PC-9 (cell line): ENCODE results near the gene NADSYN1. TPM values are rescaled to one million over a fixed set of nuclear protein-coding genes. Genes with fewer than 3 reads are reported as not detected.

Experiments
- BruUV-seq: library from RNA; stranded (reverse); fragments of 400-500 nt; replicated peaks from 2 replicates; lab custom pipeline; 2021; lab: Mats Ljungman, UMichigan
- CTCF ChIA-PET: fragments of 300-600 bp; sonication (Branson Sonifier 250); formaldehyde crosslinking; loops from one replicate; lab custom pipeline; 2022; ENCODE audit warnings: antibody characterized with exemption; lab: Charles Lee
- POLR2A ChIA-PET: fragments of 300-600 bp; sonication (Branson Sonifier 250); formaldehyde crosslinking; loops from one replicate; lab custom pipeline; 2022; ENCODE audit warnings: antibody characterized with exemption; ENCODE audit not compliant: unreplicated experiment; lab: Charles Lee
- DNase-seq, 2 experiments: peaks; one replicate each; pipeline versions ENCODE4 v3.0.0 to v3.0.0-alpha.2; 2015 to 2022; ENCODE audit warnings: mixed read lengths in 1 of 2
- H2AFZ ChIP-seq: fragments of 200-600 bp; sonication (generic); 2 replicates; pipeline ENCODE4 v1.8.1; 2017; ENCODE audit warnings: antibody characterized with exemption
- H3F3A ChIP-seq: fragments of 200-600 bp; sonication (generic); 2 replicates; pipeline ENCODE4 v1.8.1; 2017; ENCODE audit warnings: antibody characterized with exemption, mild to moderate bottlenecking, low read depth; ENCODE audit not compliant: insufficient read depth
- H3K27ac ChIP-seq: fragments of 200-600 bp; sonication (generic); 2 replicates; pipeline ENCODE4 v1.6.1; 2016; ENCODE audit warnings: mixed run types
- H3K27me3 ChIP-seq: fragments of 200-600 bp; sonication (generic); 2 replicates; pipeline ENCODE4 v1.6.1; 2016; ENCODE audit warnings: low read depth, mixed run types; ENCODE audit not compliant: insufficient read depth
- H3K36me3 ChIP-seq: fragments of 200-600 bp; sonication (generic); 2 replicates; pipeline ENCODE4 v1.6.1; 2016; ENCODE audit warnings: low read depth, mixed run types
- H3K4me1 ChIP-seq: fragments of 200-600 bp; sonication (generic); replicated peaks from 2 replicates; pipeline ENCODE4 v1.6.1; 2016; ENCODE audit warnings: mixed run types; ENCODE audit not compliant: insufficient read depth
- H3K4me2 ChIP-seq: fragments of 200-600 bp; sonication (generic); 2 replicates; pipeline ENCODE4 v1.6.1; 2017; ENCODE audit warnings: mixed run types
- H3K4me3 ChIP-seq: fragments of 200-600 bp; sonication (generic); 2 replicates; pipeline ENCODE4 v1.6.1; 2016; ENCODE audit warnings: mixed run types
- H3K79me2 ChIP-seq: fragments of 200-600 bp; sonication (generic); 2 replicates; pipeline ENCODE4 v1.6.1; 2017; ENCODE audit warnings: low read depth, mixed run types
- H3K9me2 ChIP-seq: fragments of 200-600 bp; sonication (generic); 2 replicates; pipeline ENCODE4 v1.8.1; 2017; ENCODE audit warnings: mild to moderate bottlenecking; ENCODE audit not compliant: insufficient read depth
- H3K9me3 ChIP-seq: fragments of 200-600 bp; sonication (generic); 2 replicates; pipeline ENCODE4 v1.8.1; 2016; ENCODE audit warnings: low read depth; ENCODE audit not compliant: insufficient read depth
- H4K20me1 ChIP-seq: fragments of 200-600 bp; sonication (generic); 2 replicates; pipeline ENCODE4 v1.8.1; 2017; ENCODE audit not compliant: insufficient read depth
- CTCF ChIP-seq: fragments of 200-600 bp; sonication (generic); conservative IDR thresholded peaks from 2 replicates; pipeline ENCODE4 v1.6.1; 2017; ENCODE audit warnings: mixed run types, antibody characterized with exemption, mild to moderate bottlenecking, moderate library complexity
- EZH2 ChIP-seq: fragments of 200-600 bp; sonication (generic); IDR thresholded peaks from 2 replicates; pipeline ENCODE4 v1.8.0; 2017; ENCODE audit warnings: antibody characterized with exemption, low read depth
- intact Hi-C: fragments of 100-400 bp; cut with micrococcal nuclease; formaldehyde crosslinking; loops from one replicate; pipeline ENCODE4 v1.10.0; 2022; ENCODE audit not compliant: unreplicated experiment
- total RNA-seq: library from RNA; stranded (reverse); gene quantifications from 2 replicates; pipeline ENCODE4 v1.2.3, GENCODE V29; 2021

The NADSYN1 gene
- total RNA-seq, 1 experiment from 2014 or later = 118 TPM

- BruUV-seq = no TSS peak
- Histone ChIP-seq H3K4me3 (no peak overlapping the region), H3K27ac (no peak overlapping the region), H3K36me3 (peaks cover 15% of the 10 kb centered on the region), H3K9me3 (no peaks in the 10 kb centered on the region), H3K9me2 (no peaks in the 10 kb centered on the region), H3K4me1 (no peaks in the 10 kb centered on the region), H3K4me2 (no peak overlapping the region), H3F3A (no peaks in the 10 kb centered on the region; the same call in 1 of the 2 replicates), H3K79me2 (no peaks in the 10 kb centered on the region), H4K20me1 (no peaks in the 10 kb centered on the region), H3K27me3 (no peaks in the 10 kb centered on the region), H2AFZ (no peak overlapping the region)
- ChIA-PET CTCF (no interaction called here), POLR2A (interaction anchor here (0.6 kb wide), 1 partner anchor 12 kb away, joined by 6 read pairs; no protein-coding TSS in a partner anchor)
- no peak for DNase-seq
- no peak for TF ChIP-seq EZH2
- no peak for TF ChIP-seq CTCF
- intact Hi-C loops = no loop called here
These were observed 20.7 kb downstream of the NADSYN1 start for GRCh38 chr11:71473793-71474080.

GRCh38 chr11:71474141-71474770 lies 21.3 kb downstream of the NADSYN1 start:
- Histone ChIP-seq H2AFZ (no peak overlapping the region), H3K27me3 (no peaks in the 10 kb centered on the region), H3K27ac (no peak overlapping the region), H3F3A (no peaks in the 10 kb centered on the region; the same call in 1 of the 2 replicates), H3K79me2 (no peaks in the 10 kb centered on the region), H3K9me2 (no peaks in the 10 kb centered on the region), H3K36me3 (peaks cover 17% of the 10 kb centered on the region), H3K4me2 (no peak overlapping the region), H3K9me3 (no peaks in the 10 kb centered on the region), H3K4me1 (no peaks in the 10 kb centered on the region), H4K20me1 (no peaks in the 10 kb centered on the region), H3K4me3 (no peak overlapping the region)
- no peak for DNase-seq
- POLR2A ChIA-PET = interaction anchor here (0.6 kb wide), 1 partner anchor 12 kb away, joined by 6 read pairs; no protein-coding TSS in a partner anchor
- CTCF ChIA-PET = no interaction called here
- TF ChIP-seq EZH2 = no peak
- no peak for TF ChIP-seq CTCF
- BruUV-seq = no TSS peak
- intact Hi-C loops = no loop called here

DNA sequence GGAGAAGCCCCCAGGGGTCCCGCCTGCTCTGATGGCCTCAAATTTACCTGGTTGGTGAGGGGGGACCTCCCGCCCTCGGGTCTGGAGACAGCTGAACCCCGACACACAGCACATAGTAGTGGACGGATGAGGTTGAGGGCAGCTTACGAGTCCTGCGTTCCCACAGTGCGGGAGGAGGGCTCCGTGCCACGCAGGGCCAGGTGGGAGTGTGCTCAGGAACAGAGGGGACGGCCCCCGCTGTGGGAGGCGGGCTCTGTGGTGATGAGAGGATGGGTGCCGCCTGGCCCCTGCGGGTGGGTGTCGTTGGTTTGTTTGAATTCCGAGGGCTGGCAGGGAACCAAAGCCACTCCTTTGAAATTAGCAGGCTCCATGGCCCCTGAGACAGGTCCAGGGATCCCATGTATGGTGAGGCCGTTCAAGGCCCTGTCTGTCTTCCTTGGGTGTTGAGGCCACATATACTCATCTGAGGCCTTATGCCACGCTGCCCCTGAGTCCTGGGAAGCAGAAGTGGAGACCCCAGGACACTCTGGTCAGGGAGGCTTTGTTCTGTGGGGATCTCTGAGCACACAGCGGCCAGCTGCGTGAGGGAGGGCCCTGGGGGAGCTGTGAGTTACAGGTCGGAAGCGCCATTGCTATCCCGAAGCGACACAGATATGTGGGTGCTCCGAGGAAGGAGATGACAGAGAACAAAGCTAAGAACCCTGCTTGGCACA lies 21.9 kb downstream of the NADSYN1 start:
- Histone ChIP-seq H2AFZ (no peak overlapping the region), H3F3A (peaks cover 1% of the 10 kb centered on the region; the same call in 1 of the 2 replicates), H3K9me3 (no peaks in the 10 kb centered on the region), H3K36me3 (peaks cover 21% of the 10 kb centered on the region), H3K4me1 (no peaks in the 10 kb centered on the region), H3K4me2 (no peak overlapping the region), H3K9me2 (no peaks in the 10 kb centered on the region), H3K27ac (no peak overlapping the region), H3K27me3 (no peaks in the 10 kb centered on the region), H3K4me3 (no peak overlapping the region), H4K20me1 (no peaks in the 10 kb centered on the region), H3K79me2 (no peaks in the 10 kb centered on the region)
- no peak for DNase-seq
- TF ChIP-seq CTCF (no peak), EZH2 (no peak)
- BruUV-seq = no TSS peak
- intact Hi-C loops = no loop called here
- ChIA-PET POLR2A (no interaction called here), CTCF (no interaction called here)
